Vagina (tissue), 2 donors: ENCODE measurements around the gene RPL10A. TPM values are rescaled to one million over a fixed set of nuclear protein-coding genes. Genes with fewer than 3 reads are reported as not detected.
A peak's percentile ranks its signal among the peaks of the same experiment; 100 is the strongest.

Experiments
- DNase-seq, 2 donors: peaks; one replicate each; pipeline ENCODE4 v3.0.0-alpha.2; 2017; ENCODE audit errors: extremely low spot score in 2 of 2
- H3K27ac ChIP-seq: fragments of 200-600 bp; sonication (generic); one replicate; pipeline ENCODE4 v1.5.1; 2019
- H3K27me3 ChIP-seq: fragments of 200-600 bp; sonication (generic); one replicate; pipeline ENCODE4 v1.5.1; 2019
- H3K36me3 ChIP-seq, 2 donors: fragments of 200-600 bp; sonication (generic); one replicate each; pipeline ENCODE4 v1.5.1; 2017 to 2019
- H3K4me1 ChIP-seq: fragments of 200-600 bp; sonication (generic); one replicate; pipeline ENCODE4 v1.5.1; 2019
- H3K4me3 ChIP-seq, 2 donors: fragments of 200-600 bp; sonication (generic); 1 replicate in 1 of 2; 2 replicates in 1 of 2; pipeline ENCODE4 v1.5.1; 2016 to 2019
- H3K9me3 ChIP-seq: fragments of 200-600 bp; sonication (generic); one replicate; pipeline ENCODE4 v1.5.1; 2019
- CTCF ChIP-seq, 3 experiments: fragments of 450-650 bp in 2 of 3; fragments of 200-600 bp in 1 of 3; sonication (generic) in 1 of 3; IDR thresholded peaks; one replicate each; pipeline ENCODE4 v1.5.1; 2017 to 2019; ENCODE audit warnings: antibody characterized with exemption in 3 of 3, mild to moderate bottlenecking in 2 of 3, moderate library complexity in 2 of 3
- POLR2A ChIP-seq, 2 donors: fragments of 450-650 bp; IDR thresholded peaks; one replicate each; pipeline ENCODE4 v1.6.1; 2017; ENCODE audit warnings: antibody characterized with exemption in 2 of 2, mild to moderate bottlenecking in 2 of 2, moderate library complexity in 2 of 2
- POLR2AphosphoS5 ChIP-seq, 2 donors: sonication (generic); formaldehyde crosslinking; IDR thresholded peaks; one replicate each; pipeline ENCODE4 v1.9.0; 2017; ENCODE audit warnings: antibody characterized with exemption in 2 of 2, mild to moderate bottlenecking in 2 of 2, low read depth in 1 of 2; ENCODE audit not compliant: insufficient read depth in 1 of 2
- intact Hi-C: fragments of 100-400 bp; cut with DNase I; formaldehyde crosslinking; loops from one replicate; pipeline ENCODE4 v1.15.1; 2023
- total RNA-seq: library from RNA; depleted of rRNA; stranded (reverse); fragments of >200 nt; gene quantifications from one replicate; pipeline ENCODE4 v1.2.3, GENCODE V29; 2016

The RPL10A gene
- total RNA-seq, 1 donor from 2014 or later: 2,013 TPM

- Histone ChIP-seq H3K36me3 (no peaks in the 10 kb centered on the region), H3K27ac (peak overlapping the region; percentile 97), H3K27me3 (no peaks in the 10 kb centered on the region), H3K9me3 (no peaks in the 10 kb centered on the region), H3K4me1 (peaks cover 99% of the 10 kb centered on the region), H3K4me3 (peak overlapping the region; percentile 24 to 41)
- intact Hi-C loops: no loop called here
- DNase-seq: no peak
- TF ChIP-seq POLR2A (IDR thresholded peaks at IDR 0.05) (no peak), POLR2AphosphoS5 (IDR thresholded peaks at IDR 0.05; ENCODE audit: insufficient read depth in 1 of 2, low read depth in 1 of 2) (peak; percentile 10 to 71), CTCF (IDR thresholded peaks at IDR 0.05) (no peak)
Observed at GRCh38 chr6:35489995-35490791, 22.0 kb downstream of the RPL10A start.

GRCh38 chr6:35490821-35491557 lies 22.8 kb downstream of the RPL10A start:
- Histone ChIP-seq H3K27me3 (no peaks in the 10 kb centered on the region), H3K4me1 (peaks cover 98% of the 10 kb centered on the region), H3K4me3 (peak overlapping the region; percentile 24 to 41), H3K9me3 (no peaks in the 10 kb centered on the region), H3K36me3 (no peaks in the 10 kb centered on the region), H3K27ac (peak overlapping the region; percentile 97)
- intact Hi-C loops: no loop called here
- TF ChIP-seq CTCF (IDR thresholded peaks at IDR 0.05) (no peak), POLR2A (IDR thresholded peaks at IDR 0.05) (no peak), POLR2AphosphoS5 (IDR thresholded peaks at IDR 0.05; ENCODE audit: insufficient read depth in 1 of 2, low read depth in 1 of 2) (no peak)
- no peak for DNase-seq

GRCh38 chr6:35491558-35492257 lies 23.5 kb downstream of the RPL10A start:
- no peak for TF ChIP-seq POLR2AphosphoS5 (IDR thresholded peaks at IDR 0.05; ENCODE audit: insufficient read depth in 1 of 2, low read depth in 1 of 2)
- no peak for TF ChIP-seq POLR2A (IDR thresholded peaks at IDR 0.05)
- TF ChIP-seq CTCF (IDR thresholded peaks at IDR 0.05): no peak
- Histone ChIP-seq H3K27ac (peak overlapping the region; percentile 97), H3K27me3 (no peaks in the 10 kb centered on the region), H3K9me3 (no peaks in the 10 kb centered on the region), H3K36me3 (no peaks in the 10 kb centered on the region), H3K4me3 (peak overlapping the region; percentile 8 to 41), H3K4me1 (peaks cover 91% of the 10 kb centered on the region)
- no peak for DNase-seq
- intact Hi-C loops: no loop called here

- peak overlapping the region; percentile 97 for H3K27ac ChIP-seq
- TF ChIP-seq POLR2AphosphoS5 (IDR thresholded peaks at IDR 0.05; ENCODE audit: insufficient read depth in 1 of 2, low read depth in 1 of 2) (peak in 1 of 2 donors; percentile 22), CTCF (IDR thresholded peaks at IDR 0.05) (no peak)
- H3K4me1 ChIP-seq: peaks cover 84% of the 10 kb centered on the region
- no peaks in the 10 kb centered on the region for H3K36me3 ChIP-seq
- no peaks in the 10 kb centered on the region for H3K27me3 ChIP-seq
- peak overlapping the region; percentile 8 to 41 for H3K4me3 ChIP-seq
- intact Hi-C loops: no loop called here
- H3K9me3 ChIP-seq: no peaks in the 10 kb centered on the region
- DNase-seq: no peak
Observed at GRCh38 chr6:35492258-35492973, 24.2 kb downstream of the RPL10A start.
